Kasumi-1 (cell line): Measurements from ENCODE around the gene MAP2K4.
"Not testable (repeated sequence)": the region's sequence is repeated elsewhere in the genome, so short reads cannot be mapped to it uniquely, and the experiment has no call there.

Experiments
- DNase-seq, 2 experiments: peaks; one replicate each; lab custom pipeline; 2025; lab: John Stamatoyannopoulos, UW

MAP2K4 gene

DNA sequence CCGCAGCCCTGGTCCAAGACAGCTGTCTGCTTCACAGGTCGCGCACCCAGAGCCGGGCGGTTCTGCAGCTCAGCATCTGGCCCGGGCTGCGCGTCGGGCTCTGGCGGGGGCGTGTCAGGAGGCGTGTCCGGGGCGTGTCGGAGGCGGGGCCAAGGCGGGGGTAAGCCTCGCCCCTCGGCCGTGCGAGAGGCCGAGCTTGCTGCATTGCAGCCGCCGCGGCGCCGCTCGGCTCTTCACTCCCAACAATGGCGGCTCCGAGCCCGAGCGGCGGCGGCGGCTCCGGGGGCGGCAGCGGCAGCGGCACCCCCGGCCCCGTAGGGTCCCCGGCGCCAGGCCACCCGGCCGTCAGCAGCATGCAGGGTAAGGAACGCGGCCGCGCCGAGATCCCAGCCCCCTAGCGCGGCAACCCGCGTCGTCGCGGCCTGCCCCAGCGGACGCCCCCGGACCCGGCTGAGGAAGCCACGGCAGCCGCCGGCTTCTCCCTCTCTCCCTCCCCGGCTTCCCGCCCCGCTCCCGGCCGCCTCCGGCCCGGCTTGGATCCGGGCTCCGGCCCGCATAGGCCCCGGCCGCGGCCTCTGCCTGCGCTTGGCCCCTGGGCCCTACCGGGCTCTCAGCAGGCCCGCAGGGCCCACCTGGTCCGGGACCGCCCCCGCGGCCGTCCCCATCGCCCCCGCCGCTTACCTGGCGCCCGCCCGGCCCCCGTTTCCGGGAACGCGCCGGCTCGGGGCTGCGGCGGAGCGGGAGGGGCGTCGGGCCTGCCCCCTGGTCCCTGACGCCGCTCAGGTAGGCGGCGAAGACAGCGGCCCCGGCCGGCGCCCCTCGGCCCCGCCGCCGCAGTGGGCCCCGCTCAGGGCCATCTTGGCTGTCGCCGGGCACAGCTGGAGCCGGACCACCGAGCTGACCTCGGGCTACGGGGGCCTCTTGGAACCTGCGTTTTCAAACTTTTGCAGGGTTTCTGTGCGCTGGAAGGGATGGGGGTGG lies at the start of gene MAP2K4:
Gene MAP2K4 (plus strand): TSS at position 236 of the 981 bp plus-strand sequence. CDS start 10 bp downstream, at position 246.
- peak; percentile 14 to 34 for DNase-seq

DNA sequence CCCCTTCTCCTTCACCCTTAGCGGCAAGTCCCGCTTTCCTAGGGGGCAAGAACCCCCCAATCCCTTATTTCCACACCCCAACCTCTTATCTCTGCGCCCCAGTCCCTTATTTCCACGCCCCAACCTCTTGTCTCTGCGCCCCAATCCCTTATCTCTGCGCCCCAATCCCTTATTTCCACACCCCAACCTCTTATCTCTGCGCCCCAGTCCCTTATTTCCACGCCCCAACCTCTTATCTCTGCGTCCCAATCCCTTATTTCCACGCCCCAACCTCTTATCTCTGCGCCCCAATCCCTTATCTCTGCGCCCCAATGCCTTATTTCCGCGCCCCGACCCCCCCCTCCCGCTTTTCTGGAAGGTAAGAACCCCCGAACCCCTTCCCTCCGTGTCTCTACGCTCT lies 47.9 kb upstream of the MAP2K4 start:
- not testable (repeated sequence) for DNase-seq

DNA sequence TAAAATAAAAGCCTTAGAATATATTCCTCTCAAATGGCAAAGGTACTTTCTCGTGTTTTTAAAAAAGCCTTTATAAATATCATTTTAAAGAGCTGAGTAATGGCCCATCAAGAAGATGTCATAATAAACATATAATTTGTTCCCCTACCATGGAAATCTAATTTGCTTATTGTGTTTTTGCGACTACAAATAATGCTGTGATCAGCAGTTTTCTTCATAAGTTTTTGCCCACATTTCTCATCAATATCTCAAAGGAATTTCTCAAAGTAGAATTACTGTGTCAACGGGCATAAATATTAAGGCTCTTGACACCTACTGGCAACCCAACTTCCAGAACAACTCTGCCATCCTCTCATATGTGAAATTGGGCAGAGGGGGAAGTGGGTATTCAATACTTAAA lies 40.9 kb upstream of the MAP2K4 start:
- no peak for DNase-seq

DNA sequence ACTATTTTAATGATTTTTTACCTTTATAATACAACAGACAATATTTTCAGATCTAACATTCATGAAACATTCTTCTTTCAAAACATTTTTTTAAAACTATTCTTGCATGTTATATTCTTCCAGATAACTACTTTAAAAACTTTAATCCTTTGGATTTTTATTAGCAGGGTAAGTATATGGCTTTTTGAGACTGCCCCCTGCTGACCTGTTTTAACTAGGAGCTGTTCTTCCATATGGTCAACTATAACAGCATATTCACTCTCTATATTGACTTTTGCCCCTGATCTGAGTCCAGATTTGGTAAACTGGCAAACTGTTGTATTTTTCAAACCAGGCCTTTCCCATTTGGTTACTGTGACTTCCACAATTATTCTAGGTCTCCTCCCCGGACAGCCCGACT lies 39.9 kb upstream of the MAP2K4 start:
- peak in 1 of 2 experiments; percentile 1 for DNase-seq

DNA sequence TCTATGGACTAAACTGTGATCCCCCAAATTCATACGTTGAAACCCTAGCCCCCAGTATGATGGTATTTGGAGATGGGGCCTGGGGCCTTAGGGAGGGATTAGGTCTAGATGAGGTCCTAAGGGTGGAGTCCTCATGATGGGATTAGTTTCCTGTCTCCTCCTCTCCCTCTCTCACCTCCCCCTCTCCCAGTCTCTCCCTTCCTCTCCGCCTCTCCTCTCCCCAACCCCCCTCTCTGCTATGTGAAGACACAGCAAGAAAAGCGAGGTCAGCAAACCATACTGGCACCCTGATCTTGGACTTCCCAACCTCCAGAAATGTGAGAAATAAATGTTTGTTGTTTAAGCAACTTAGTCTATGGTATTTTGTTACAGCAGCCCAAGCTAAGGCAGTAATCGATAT lies 38.8 kb upstream of the MAP2K4 start:
- DNase-seq = no peak

DNA sequence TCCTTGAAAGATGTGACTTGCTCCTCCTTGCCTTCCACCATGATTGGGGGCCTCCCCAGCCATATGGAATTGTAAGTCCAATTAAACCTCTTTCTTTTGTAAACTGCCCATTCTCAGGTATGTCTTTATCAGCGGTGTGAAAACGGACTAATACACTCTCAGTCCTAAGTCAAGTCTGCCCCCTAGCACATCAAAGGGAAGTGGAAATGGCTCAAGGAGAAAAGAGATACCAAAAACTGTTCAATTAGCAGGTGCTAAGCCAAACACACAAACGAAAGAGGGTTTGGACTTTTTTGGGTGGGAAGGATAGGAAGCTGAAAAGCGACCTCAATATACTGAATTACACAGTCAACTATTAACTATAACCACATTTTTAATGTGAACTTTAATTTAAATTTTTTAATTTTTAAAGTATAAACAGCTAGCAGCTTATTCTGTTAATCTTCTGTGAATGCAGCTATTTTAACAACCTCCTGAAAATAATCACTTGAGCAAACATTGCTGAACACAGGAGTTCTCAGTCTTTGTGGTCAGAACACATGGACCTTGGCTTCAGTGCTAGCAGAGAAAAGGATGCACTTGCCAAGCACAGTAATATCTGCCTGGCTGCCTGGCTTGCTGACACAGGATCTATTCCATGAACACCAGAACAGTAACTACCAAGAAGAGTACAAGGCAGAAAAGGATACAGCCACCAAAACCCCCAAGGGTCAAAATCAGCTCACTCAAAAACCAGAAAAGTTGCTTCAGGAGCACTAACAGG lies 34.3 kb upstream of the MAP2K4 start:
- DNase-seq = no peak

DNA sequence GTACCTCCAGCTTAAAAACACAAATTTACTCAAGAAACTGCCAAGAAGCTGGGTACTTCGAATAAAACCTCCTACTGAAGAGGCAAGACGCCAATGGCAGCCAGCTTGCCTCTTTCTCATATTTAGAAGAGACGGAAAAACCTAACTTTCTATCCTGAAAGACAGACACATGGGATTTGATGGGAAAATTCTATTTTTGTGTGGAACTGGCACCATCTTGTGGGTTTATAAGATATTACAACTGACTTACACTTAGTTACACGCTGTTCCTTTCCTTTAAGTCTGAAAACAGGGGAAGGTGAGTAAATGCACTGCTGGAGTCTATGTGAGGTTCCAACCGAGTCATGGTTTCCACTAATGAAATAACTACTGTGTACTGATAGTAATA lies 33.7 kb upstream of the MAP2K4 start:
- DNase-seq = peak; percentile 3 to 10

DNA sequence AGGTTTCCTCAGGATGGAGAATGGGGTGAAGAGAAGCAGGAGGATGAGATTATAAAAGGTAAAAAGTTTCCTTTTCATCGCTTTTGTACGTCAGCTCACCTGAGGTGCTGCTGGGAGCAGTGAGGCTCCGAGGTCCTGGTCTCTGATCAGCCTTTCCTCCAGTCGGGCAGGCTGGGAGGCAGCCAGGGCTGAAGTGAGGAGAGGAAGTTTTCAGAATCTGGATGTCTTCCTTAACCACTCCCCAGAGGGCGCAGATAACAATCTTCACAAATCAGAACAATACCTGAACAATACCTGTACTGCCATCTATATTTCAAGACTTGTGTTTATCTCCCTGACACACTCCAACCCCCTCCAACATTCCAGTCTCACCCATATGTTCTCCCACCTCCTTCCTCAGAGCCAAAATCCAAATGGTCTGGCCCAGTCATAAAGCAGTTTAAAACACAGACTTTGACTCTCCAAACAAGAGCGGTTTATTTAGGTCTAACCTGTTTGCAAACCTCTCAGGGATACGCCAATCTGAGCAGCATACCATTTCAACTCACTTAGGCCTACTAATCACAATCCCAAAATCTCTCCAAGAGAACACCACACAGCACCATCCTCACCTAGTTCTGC lies 30.2 kb upstream of the MAP2K4 start:
- no peak for DNase-seq

DNA sequence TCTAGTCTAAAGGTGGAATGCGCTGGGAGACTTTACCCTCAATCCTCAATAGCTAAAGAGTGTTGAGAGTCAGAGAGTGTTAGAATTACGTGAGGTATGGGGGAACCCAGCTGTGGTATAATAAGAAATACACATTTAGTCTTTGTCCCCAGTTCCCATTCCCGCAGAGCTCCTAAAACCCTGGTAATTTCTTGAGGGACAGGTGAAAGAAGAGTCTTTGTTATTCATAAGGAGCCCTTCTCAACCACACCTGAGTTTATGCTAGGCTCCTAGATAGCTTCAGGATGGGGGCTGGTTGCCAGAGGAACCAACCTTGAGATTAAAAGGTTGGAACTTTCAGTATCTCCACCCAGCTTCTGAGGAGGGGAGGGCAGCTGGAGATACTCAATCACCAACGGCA lies 29.2 kb upstream of the MAP2K4 start:
- DNase-seq = no peak

DNA sequence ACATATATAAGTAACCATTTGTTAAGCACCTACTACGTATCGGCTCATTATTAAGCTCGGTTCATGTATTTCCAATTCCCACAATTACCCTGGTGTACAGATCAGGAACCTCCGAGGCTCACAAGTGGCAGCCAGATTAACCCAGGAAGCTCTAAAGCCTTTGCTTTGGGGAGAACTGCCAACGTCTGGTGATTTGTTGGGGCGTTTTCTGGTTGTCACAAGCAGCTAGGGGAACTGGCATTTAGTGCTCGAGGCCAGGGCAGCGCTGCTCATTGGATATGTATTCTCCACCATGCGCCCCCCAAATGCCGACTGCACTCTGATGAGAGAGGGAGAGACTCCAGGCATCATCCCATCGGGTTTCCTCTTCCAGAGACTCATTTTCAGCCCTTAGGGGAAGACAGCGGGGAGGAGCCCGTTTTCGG lies 23.9 kb upstream of the MAP2K4 start:
- peak; percentile 25 to 51 for DNase-seq

DNA sequence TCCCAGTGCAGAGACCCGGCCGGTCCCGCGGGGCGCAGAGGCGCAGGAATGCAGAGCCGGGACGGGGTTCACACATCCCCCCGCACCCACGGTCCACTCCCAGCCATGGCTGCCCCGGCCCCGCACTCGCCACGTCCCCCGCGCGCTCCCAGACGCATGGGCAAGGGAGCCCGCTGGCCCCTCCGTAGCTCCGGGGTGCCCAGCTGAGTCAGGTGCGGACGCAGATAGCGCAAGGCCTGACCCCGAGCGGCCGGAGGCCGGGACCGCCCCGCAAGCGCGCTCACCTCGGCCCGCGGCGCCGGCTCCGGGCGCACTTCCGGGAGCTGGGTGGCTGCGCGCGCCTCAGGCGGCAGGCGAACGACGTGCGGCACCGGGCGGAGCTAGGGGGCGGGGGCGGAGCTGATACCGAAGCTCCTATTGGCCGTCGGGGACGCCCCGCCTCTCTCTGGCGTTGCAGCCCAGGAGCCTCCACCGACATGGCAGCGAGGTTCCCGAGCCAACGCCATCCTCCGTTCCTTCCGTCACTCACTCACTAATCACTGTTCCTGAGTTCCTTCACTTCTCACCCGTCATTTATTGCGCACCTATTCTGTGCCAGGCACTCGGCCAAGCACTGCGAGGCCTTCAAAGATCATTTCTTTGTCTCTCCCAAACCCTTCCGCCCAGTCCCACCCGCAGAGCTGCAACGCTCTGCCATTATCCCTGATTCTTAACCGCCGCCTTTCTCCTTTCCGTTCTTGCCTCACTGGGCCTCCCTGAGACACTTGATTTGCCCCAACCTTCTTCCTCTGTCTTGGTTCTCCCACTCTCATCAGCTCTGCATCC lies 23.3 kb upstream of the MAP2K4 start, which contains the start of gene ZNF18:
Gene ZNF18 (minus strand): TSS at position 329 of the 825 bp plus-strand sequence. CDS start 4,646 bp downstream, outside the sequence.
- DNase-seq = peak; percentile 65 to 67

DNA sequence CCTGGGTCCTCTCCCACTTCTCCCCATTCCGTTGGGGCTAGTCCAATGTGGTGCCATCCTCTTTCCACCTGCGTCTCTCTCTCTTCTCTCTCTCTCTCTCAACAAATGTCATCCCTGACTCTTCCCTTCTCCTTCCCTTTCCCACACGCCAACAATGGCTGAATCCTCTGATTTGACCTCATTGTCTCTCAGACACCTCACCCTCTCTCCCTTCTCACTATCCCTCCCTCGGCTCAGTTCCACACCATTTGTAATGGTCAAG lies 22.8 kb upstream of the MAP2K4 start:
- no peak for DNase-seq

DNA sequence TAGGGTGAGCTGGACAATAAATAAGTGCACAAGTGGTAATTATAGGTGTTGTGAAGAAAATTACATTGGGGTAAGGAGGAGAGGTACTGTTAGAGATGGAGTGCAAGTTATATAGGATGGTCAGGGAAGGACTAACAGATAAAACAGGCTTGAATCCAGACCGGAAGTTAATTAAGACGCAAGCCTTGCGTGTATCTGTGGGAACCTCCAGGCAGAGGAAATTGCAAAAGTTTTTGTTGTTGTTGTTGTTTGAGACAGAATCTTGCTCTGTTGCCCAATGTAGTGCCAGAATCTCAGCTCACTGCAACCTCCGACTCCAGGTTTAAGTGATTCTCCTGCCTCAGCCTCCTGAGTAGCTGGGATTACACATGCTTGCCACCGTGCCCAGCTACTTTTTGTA lies 21.0 kb upstream of the MAP2K4 start:
- DNase-seq = no peak

DNA sequence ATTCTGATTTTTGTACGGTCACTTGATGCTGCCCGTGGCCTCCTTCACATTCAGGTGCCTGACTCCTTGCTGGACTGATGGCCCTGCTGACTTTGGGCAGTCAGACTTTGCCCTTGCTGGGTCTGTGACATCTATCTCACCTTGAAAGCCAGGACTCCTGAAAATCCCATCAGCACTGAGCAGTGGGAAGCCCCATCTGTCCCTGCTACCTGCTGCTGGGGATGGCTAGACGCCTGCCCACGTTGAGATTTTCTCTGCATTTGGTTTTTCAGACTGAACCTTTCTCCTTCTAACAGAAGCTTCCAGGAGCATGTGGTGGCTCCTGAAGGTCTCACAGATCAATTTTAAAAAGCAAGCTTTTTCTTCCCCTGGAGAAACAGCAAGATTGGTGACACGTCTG lies 13.2 kb upstream of the MAP2K4 start:
- no peak for DNase-seq

DNA sequence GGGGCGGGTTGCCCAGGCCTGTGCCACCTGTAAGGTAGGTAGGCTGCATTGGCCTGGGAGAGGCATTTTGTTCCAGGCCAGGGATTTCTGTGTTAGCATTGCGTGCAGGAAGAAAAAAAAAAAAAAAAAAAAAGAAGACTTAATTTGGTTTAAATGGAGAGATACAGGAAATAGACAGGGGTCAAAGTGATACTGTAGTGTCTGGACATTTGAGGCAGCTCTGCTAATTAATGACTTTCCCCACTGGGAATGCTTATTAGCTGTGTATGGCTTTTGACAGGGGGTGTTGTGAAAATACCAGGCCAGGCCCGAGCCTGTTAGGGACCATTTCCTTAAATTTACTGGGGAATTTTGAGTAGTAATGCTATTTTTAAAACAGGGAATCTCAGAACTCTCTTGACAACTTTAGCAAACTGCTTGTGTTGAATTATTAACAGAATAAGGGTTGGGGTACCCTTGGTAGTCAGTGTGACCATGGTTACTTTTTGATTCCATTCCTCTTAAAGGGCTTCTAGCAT lies 1.0 kb downstream of the MAP2K4 start:
- DNase-seq = no peak

DNA sequence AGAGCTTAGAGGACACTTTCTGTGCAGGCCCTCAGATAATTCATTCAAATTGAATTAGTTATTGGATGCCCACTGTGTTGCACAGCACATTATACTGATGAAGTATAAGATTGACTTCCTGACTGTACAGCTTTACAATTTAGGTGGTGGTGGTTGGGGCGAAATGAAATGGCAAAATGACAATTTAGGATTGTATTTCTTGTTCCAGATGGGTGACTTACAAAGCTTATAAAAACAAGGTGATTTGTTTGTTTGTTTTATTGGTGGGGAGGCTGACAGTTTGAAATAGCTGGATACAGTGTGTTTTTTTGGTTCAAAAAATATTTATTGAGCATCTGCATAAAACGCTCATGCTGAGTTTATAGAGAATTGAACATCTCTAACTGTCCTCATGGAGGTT lies 1.6 kb downstream of the MAP2K4 start:
- no peak for DNase-seq

DNA sequence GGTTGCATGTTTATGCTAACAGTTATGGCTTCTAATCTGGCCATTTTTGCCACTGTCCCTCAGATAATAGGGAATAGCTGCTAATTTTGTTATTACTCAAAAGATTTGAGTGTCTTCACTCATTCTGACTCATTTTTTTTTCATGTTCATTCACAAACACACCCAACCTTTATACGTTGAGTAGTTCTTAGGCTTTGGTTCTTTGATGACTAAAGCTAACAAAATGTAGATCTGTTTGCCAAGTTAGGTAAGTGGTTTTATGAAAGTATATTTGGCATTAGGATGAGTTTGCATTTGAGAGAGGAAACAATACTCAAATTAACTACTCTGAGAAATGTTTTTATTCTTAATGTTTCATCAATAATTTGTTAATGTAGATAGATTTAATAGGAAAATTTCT lies 3.6 kb downstream of the MAP2K4 start:
- no peak for DNase-seq

DNA sequence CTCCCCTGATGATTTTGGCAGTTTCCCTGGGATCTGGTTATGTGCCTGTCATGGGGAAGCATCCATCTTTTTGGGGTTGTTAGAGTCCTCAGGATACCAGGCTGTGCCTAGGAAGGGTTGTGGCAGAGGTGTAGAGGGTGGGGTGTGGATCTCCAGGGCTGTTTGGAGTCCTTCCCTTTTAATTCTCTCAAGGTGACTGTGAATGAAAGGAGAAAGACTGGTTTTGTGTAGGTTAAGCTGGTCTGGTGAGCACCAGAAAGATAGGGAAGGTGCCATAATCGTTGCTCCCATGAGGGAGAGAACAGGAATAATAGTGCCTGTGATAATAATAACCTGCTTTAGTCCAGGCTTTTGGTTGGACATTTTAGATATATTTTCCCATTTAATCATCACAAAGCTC lies 7.0 kb downstream of the MAP2K4 start:
- no peak for DNase-seq

DNA sequence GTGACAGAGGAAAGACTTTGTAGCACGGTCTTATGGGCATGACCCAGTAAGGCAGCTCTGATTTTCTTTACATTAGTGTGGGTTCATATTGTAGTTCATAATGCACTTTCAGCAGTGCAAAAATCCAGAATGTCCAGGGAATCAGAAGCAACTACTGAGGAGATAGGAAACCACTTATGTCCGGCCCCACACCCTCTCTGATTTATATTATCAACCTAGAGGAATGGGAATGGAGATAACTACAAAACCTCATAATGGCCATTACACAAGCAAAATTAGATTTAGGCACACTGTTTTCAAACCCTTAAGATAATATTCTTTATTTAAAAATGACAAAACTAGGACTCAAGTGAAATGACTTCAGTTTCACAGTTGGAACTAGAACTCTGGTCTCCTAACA lies 7.9 kb downstream of the MAP2K4 start:
- DNase-seq = no peak

DNA sequence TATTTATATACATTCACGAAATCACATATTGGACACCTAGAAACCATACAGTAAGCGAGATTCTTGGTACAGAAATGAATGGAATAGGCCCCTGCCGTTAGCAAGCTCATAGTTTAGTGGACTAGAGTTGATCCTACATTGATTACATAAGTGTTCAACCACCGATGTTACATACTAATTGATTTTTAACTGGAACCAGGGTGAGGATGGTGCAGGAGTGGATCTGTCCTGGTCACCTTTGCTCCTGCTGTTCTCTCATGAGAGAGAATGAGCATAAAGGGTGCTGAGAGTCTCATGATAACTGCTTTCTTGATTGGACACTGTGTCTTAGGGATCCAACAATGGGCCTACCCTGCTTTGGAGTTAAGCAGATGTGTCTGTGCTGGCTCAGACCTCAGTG lies 13.9 kb downstream of the MAP2K4 start:
- no peak for DNase-seq

DNA sequence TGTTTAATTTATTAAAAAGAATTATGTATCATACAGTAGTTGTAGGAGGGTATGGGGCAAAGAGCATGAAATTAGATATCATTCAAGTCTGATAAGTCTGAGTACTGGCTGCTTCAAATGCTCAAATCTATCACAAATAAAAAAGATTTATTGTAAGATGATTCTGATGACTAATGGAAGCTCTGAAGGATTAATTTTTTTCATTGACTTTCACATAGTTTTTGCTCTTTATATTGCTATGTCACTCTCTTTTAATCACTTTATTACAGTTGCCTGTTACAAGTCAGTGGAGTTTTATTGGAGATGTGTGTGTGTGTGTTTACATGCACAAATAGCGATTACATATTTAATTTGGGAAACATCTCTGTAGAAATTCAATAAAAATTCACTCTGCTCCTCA lies 15.0 kb downstream of the MAP2K4 start:
- no peak for DNase-seq

DNA sequence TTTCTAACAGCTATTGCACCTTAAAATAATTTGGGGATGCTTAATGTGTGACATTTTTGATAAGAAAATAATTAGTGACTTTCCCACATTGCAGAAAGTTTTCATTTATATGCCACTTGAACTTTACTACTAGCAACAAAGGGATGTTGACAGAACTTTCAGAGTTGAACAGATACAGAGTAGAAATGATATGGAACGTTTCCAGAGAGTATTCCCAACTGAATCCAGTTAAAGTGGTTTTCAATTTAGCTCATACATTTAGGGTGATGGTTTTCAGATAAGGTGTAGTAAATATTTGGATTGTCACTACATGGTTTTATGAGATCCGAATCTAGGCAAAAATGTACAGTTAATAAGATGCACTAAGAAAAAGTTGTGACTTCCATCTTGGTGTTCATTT lies 17.3 kb downstream of the MAP2K4 start:
- DNase-seq = no peak
